SU-DHL-6 (cell line): ENCODE data around the gene BIN2.

Experiments used
- CTCF ChIP-seq: fragments of 200-600 bp; sonication (generic); IDR thresholded peaks from one replicate; pipeline ENCODE4 v1.5.1; 2017; ENCODE audit warnings: antibody characterized with exemption, mild to moderate bottlenecking, low read length, moderate library complexity; ENCODE audit not compliant: insufficient read depth, poor library complexity, severe bottlenecking
- EZH2phosphoT487 ChIP-seq: fragments of 200-600 bp; sonication (generic), shearing (Covaris generic); conservative IDR thresholded peaks from 2 replicates; pipeline ENCODE4 v1.6.1; 2018; ENCODE audit warnings: mild to moderate bottlenecking, antibody characterized with exemption, low read length, moderate library complexity, mixed read lengths

GRCh38 chr12:51307655-51308593, 16.1 kb downstream of the BIN2 start:
- TF ChIP-seq CTCF (no peak), EZH2phosphoT487 (no peak)
